Stomach (tissue), 4 donors: ENCODE data around the gene DNAH17.

Source experiments
- POLR2AphosphoS5 ChIP-seq, 3 donors: sonication (generic); formaldehyde crosslinking; IDR thresholded peaks; one replicate each; pipeline ENCODE4 v1.6.1; 2016; ENCODE audit warnings: antibody characterized with exemption in 3 of 3
- TF ChIP-seq, protein P1 (sequence below), 7 experiments: fragments of 450-650 bp in 4 of 7; fragments of 200-600 bp in 3 of 7; sonication (generic) in 3 of 7; IDR thresholded peaks; one replicate each; pipeline ENCODE4 v1.5.1; 2016 to 2019; ENCODE audit warnings: antibody characterized with exemption in 7 of 7, control low read depth in 2 of 7, mild to moderate bottlenecking in 1 of 7

DNA sequence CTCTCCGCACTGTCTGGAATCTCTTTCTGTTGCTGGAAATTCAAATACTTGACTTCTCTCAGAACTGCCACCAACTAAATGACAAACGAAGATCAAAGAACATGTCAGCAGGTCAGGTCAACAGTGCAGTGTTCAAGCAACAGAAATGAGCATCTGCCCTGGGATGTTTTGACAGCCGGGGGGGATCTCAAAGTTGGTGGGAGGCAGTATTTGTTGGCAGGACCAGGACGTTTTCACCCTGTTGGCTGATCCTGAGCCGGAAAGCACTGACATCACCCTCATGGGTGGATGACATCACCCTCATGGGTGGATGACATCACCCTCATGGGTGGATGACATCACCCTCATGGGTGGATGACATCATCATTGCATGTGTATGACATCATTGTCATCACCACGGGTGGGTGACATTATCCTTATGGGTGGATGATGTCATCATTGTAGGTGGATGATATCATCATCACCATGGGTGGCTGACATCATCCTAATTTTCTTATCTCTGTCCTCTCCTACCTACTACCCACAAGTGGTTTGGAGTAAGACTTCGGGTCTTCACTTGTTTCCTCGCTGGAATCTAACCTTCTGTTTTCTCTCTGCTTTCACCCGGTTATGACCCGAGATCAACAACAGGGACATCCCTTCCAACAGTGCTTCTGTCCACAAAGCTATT lies 18.9 kb downstream of the DNAH17 start:
- TF ChIP-seq, protein P1, sequence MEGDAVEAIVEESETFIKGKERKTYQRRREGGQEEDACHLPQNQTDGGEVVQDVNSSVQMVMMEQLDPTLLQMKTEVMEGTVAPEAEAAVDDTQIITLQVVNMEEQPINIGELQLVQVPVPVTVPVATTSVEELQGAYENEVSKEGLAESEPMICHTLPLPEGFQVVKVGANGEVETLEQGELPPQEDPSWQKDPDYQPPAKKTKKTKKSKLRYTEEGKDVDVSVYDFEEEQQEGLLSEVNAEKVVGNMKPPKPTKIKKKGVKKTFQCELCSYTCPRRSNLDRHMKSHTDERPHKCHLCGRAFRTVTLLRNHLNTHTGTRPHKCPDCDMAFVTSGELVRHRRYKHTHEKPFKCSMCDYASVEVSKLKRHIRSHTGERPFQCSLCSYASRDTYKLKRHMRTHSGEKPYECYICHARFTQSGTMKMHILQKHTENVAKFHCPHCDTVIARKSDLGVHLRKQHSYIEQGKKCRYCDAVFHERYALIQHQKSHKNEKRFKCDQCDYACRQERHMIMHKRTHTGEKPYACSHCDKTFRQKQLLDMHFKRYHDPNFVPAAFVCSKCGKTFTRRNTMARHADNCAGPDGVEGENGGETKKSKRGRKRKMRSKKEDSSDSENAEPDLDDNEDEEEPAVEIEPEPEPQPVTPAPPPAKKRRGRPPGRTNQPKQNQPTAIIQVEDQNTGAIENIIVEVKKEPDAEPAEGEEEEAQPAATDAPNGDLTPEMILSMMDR (IDR thresholded peaks at IDR 0.05) = no peak
- peak in 1 of 3 donors; percentile 21 for TF ChIP-seq POLR2AphosphoS5 (IDR thresholded peaks at IDR 0.05)
